Measurements from ENCODE around the gene SLC22A12. TPM values are rescaled to one million over a fixed set of nuclear protein-coding genes. Genes with fewer than 3 reads are reported as not detected.

SLC22A12 gene
- total RNA-seq (2014; rRNA removed; shearing (Covaris generic)) = not detected in 2 replicates

DNA sequence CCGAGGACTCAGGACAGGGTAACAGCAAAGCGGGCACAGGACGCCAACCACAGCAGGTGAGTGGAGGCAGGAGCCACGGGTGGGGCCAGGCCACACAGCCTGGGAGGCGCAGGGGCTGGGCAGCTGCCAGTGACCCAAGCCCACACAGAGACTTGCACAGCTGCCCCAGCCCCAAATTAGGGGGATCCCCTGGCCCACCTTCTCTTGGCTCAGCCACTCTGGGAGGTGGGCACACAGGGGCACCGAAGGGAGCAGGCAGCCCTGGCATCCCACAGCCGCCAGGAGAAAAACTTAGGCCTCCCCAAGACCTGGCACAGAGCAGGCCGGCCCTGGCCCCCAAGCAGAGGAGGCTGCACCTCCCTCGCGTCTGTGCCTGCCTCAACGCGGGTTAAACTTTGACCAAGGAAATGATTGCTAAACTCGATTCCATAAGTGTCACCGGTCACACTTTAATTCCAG, at the start of gene SLC22A12:
Gene SLC22A12 (plus strand): TSS at position 458 of the 459 bp plus-strand sequence. CDS start 337 bp downstream, outside the sequence.
- no peak within 1 kb of the TSS for H3K4me3 ChIP-seq (ENCODE audit: insufficient read depth, low read depth, low read length)
- DNase-seq = no peak
- H3K36me3 ChIP-seq (replicated peaks; ENCODE audit: control insufficient read depth, insufficient read depth, low read length) = no peaks in the 10 kb centered on the region
- no peaks in the 10 kb centered on the region for H3K27me3 ChIP-seq (ENCODE audit: control insufficient read depth, insufficient read depth, low read length)

DNA sequence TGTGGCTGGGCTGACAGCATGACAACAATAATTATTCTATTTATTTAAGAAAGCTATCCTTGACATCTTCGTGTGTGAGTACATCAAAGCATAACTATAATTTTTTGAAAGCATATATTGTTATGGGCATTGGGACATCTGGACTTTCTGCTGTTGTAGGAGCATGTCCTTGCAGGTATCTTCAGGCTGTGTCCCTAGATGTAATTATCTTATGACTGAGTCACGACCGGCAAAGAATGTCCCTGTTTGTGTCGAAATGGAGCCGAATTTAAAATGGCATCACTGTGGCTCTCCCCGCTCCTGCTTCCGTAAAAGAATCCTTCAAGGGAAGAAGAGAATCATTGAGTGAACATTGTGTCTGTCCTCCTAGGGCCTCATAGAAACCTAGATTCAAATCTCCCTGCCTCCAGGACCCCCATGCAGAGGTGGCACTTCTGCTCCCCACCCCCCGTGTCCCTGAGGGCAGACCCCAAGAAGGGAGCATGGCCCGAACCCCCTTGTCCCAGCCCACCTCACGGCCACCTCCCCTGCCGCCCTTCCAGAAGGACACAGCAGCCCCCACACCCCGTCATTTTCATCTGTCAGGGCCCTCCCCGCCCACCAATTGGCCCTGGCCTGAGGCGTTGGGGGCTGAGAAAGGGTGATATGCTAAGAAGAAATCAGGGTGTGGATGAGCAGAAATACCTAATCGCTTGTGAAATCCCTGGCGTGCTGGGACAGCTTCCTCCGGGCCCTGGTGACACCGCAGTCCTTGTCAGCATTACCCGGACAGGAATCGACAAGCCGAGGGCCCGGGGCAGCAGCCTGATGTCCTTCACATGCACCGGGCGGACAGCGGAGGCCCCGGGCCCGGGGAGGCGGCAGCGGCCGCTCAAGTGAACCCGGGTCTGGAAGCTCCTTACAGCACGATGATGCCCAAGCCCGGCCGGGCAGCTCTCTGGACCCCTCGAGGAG, 48.6 kb upstream of the SLC22A12 start:
- no peaks in the 10 kb centered on the region for H3K36me3 ChIP-seq (replicated peaks; ENCODE audit: control insufficient read depth, insufficient read depth, low read length)
- H3K27me3 ChIP-seq (ENCODE audit: control insufficient read depth, insufficient read depth, low read length) = no peaks in the 10 kb centered on the region
- H3K4me3 ChIP-seq (ENCODE audit: insufficient read depth, low read depth, low read length) = no peak overlapping the region
- DNase-seq = peak; percentile 48

DNA sequence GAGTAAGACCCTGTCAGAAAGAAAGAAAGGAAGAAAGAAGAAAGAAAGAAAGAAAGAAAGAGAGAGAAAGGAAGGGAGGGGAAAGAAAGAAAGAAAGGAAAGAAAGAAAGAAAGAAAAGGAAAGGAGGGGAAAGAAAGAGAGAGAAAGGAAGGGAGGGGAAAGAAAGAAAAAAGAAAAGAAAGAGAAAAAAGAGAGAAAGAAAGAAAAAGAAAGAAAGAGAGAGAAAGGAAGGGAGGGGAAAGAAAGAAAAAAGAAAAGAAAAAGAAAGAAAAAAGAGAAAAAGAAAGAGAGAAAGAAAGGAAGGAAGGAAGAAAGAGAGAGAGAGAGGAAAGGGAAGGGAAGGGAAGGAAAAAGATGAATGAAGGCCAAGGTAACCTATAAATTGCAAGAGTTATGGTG, 47.2 kb upstream of the SLC22A12 start:
- no peak for DNase-seq

DNA sequence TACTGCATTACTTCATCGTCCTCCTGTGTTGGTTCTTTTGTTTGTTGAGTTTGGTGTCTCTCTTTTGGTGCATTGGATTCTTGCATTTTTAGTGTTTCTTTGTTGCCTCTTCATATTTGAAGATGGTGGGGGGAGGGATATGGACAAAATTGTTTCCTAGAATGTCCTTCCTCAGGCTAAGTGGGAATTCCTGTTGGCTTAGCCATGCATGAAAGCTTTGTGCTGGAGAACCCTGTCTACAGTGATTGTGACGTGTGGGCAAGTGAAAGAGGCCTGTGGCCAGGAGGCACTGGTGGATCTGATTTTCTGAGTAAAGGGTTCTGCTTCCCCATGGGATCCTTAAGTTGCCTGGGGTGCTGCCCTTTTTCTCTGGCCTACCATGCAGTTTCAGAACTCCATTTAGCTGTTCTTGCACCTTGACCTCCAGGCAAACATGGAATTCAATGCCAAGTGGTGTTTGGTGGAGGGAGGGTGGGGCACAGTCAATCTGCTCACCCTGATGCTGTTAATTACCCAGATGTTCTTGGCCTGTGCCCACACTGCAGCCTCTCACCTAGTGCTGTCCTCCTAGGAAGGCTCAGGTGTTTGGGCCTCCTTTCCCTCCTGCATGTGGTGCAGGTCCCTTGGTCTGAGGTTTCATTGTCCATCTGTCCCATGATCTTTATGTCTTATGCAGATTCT, 46.3 kb upstream of the SLC22A12 start:
- Histone ChIP-seq H3K36me3 (replicated peaks; ENCODE audit: control insufficient read depth, insufficient read depth, low read length) (no peaks in the 10 kb centered on the region), H3K4me3 (ENCODE audit: insufficient read depth, low read depth, low read length) (no peak overlapping the region), H3K27me3 (ENCODE audit: control insufficient read depth, insufficient read depth, low read length) (no peaks in the 10 kb centered on the region)
- no peak for DNase-seq

More for the DNA sequence above, 47.2 kb upstream of the SLC22A12 start:
- Histone ChIP-seq H3K36me3 (replicated peaks; ENCODE audit: control insufficient read depth, insufficient read depth, low read length) (no peaks in the 10 kb centered on the region), H3K27me3 (ENCODE audit: control insufficient read depth, insufficient read depth, low read length) (no peaks in the 10 kb centered on the region), H3K4me3 (ENCODE audit: insufficient read depth, low read depth, low read length) (no peak overlapping the region)

DNA sequence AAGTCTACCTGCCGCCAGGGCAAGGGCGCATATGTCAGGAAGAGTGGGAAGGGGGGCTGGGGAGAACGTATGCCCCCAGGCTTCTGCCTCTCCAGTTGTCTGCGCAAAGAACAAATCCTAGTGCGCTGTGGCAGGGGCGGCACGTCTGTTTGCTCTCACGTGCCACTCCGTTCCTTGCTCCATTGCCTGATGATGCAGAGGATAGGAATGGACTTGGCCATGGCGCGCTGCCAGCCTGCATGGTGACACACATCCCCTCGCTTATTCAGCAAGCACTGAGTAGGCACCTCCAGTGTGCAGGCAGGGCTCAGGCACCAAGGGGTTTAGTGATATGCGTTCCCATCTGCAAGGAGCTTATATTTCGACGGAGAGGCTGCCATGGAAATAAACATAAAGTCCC, 45.4 kb upstream of the SLC22A12 start:
- Histone ChIP-seq H3K4me3 (ENCODE audit: insufficient read depth, low read depth, low read length) (no peak overlapping the region), H3K36me3 (replicated peaks; ENCODE audit: control insufficient read depth, insufficient read depth, low read length) (no peaks in the 10 kb centered on the region), H3K27me3 (ENCODE audit: control insufficient read depth, insufficient read depth, low read length) (no peaks in the 10 kb centered on the region)
- no peak for DNase-seq

DNA sequence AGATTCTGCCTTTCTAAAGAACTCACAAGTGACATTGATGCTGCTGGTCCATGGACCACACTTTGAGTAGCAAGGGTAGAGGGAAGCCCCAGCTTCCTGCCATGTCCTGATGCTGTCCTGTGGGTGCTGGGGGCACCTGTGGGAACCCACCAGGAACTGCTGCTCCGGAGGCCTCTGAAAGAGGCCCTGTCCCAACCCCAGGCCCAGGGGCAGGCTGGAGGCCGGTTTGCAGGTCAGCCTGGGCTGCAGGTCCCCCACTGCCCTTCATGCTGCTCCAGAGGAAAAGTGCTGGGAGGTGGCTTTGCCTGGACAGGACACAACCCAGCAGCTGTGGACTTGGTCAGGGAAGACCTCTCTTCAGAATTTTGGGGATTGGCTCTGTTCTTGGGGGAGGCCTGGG, 44.8 kb upstream of the SLC22A12 start:
- H3K27me3 ChIP-seq (ENCODE audit: control insufficient read depth, insufficient read depth, low read length) = no peaks in the 10 kb centered on the region
- H3K36me3 ChIP-seq (replicated peaks; ENCODE audit: control insufficient read depth, insufficient read depth, low read length) = no peaks in the 10 kb centered on the region
- DNase-seq = no peak
- no peak overlapping the region for H3K4me3 ChIP-seq (ENCODE audit: insufficient read depth, low read depth, low read length)

DNA sequence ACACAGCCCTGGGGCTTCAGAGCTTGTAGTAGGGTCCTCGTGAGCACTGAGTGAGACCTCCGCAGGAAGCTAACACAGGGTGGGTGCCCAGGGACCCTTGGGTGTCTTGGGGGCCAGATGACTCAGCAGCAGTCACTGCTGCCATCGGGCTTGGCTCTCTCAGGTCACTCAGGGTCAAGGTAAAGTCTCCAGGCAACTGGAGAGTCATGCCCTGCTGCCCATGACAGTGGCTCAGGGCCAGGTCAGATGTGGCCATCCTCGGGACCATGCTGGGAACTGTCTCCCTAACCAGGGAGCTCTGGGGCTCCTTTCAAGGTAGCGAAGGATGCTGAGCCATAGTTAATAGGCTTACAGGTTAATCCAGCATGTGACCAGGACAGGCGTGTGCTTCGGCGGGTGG, 44.4 kb upstream of the SLC22A12 start:
- no peak overlapping the region for H3K4me3 ChIP-seq (ENCODE audit: insufficient read depth, low read depth, low read length)
- DNase-seq = no peak
- H3K36me3 ChIP-seq (replicated peaks; ENCODE audit: control insufficient read depth, insufficient read depth, low read length) = no peaks in the 10 kb centered on the region
- H3K27me3 ChIP-seq (ENCODE audit: control insufficient read depth, insufficient read depth, low read length) = no peaks in the 10 kb centered on the region

DNA sequence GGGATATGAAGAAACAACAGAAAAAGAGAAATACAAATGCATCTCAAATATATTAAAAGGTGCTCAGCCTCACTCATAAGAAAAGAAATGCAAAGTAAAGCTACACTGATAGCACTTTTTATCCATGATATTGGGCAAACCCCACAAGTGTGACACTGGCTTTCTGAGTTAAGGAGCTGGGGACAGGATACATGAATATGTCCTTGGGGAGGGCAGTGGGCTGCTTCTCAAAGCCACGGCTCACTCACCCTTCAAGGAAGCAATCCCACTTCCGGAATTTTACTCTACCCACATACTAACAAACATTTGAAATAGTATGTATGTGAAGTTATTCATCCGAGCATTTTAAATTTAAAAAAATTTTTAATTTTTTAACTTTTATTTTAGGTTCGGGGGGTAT, 41.1 kb upstream of the SLC22A12 start:
- H3K4me3 ChIP-seq (ENCODE audit: insufficient read depth, low read depth, low read length) = no peak overlapping the region
- no peak for DNase-seq
- no peaks in the 10 kb centered on the region for H3K27me3 ChIP-seq (ENCODE audit: control insufficient read depth, insufficient read depth, low read length)
- no peaks in the 10 kb centered on the region for H3K36me3 ChIP-seq (replicated peaks; ENCODE audit: control insufficient read depth, insufficient read depth, low read length)

DNA sequence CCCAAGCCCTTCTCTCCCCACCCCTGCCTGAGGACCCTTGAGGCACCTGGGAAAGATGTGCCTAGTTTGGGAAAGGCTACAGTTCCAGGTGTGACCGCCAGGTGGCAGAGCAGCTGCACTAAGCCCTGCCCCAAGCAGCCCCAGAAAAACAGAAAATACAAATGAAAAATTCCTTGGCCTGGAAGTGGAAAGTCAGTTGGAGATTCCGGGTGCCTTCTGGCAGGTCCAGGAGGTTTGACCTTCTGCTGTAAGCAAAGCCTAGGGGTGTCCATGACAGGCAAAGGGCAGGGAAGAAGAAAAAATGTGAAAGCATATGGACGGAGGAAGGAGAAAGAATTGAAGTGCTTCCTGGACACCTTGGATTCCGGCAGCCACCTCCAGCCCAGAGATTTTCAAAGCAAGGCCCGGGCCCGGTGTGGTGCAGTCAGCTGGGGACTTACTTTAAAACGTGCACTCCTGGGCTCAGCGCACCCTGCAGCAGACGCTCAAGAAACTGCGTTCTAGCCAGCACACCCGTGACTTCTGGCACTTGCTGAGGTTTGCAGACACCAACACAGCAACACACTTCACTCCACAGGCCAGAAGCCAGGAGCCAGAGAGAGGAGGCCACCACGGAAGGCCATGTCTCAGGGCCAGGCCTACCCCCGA, 37.3 kb upstream of the SLC22A12 start:
- no peaks in the 10 kb centered on the region for H3K27me3 ChIP-seq (ENCODE audit: control insufficient read depth, insufficient read depth, low read length)
- peak; percentile 87 for DNase-seq
- H3K36me3 ChIP-seq (replicated peaks; ENCODE audit: control insufficient read depth, insufficient read depth, low read length) = no peaks in the 10 kb centered on the region
- no peak overlapping the region for H3K4me3 ChIP-seq (ENCODE audit: insufficient read depth, low read depth, low read length)

DNA sequence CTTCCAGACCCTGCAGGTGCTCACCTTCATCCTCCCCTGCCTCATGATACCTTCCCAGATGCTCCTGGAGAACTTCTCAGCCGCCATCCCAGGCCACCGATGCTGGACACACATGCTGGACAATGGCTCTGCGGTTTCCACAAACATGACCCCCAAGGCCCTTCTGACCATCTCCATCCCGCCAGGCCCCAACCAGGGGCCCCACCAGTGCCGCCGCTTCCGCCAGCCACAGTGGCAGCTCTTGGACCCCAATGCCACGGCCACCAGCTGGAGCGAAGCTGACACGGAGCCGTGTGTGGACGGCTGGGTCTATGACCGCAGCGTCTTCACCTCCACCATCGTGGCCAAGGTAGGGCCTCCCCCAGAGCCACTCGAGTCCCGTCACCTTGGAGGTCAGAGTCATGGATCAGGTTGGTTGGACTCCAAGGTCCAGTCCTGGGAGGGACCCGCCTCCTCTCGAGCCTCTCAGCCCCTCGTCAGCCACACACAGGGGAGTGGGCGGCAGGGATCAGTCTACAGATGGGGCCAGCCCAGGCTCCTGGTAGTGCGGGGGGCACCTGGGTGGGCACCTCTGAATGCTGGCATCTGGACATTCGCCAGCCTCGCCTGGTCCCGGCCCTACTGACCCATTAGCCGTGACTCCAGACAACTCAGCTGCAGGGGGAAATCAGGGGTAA, 34.8 kb upstream of the SLC22A12 start:
- no peak overlapping the region for H3K4me3 ChIP-seq (ENCODE audit: insufficient read depth, low read depth, low read length)
- H3K36me3 ChIP-seq (replicated peaks; ENCODE audit: control insufficient read depth, insufficient read depth, low read length) = no peaks in the 10 kb centered on the region
- no peaks in the 10 kb centered on the region for H3K27me3 ChIP-seq (ENCODE audit: control insufficient read depth, insufficient read depth, low read length)
- DNase-seq = no peak

DNA sequence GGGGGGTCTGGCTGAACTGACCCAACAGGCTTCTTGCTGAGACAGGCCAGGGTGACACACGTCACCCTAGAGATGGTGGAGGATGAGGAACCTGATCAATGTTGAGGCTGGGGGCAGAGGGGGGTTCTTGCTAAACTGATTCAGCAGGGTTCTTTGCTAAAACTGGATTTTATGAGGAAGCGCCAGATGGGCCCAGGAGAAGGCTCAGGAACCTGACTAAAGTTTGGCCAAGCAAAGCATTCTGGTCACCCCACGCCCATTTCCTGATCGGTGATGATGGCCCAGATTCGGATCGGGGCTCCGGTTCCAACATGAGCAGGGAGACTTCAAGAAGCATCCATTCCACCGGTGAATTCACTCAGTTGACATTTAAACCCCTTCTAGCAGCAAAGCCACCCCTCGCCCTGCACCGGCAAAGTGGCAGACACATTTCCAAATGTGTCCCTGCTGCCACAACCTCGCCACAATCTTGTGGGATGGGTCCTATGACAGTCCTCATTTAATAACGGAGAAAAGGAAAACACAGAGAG, 34.2 kb upstream of the SLC22A12 start:
- H3K27me3 ChIP-seq (ENCODE audit: control insufficient read depth, insufficient read depth, low read length) = no peaks in the 10 kb centered on the region
- no peak overlapping the region for H3K4me3 ChIP-seq (ENCODE audit: insufficient read depth, low read depth, low read length)
- no peaks in the 10 kb centered on the region for H3K36me3 ChIP-seq (replicated peaks; ENCODE audit: control insufficient read depth, insufficient read depth, low read length)
- DNase-seq = no peak

DNA sequence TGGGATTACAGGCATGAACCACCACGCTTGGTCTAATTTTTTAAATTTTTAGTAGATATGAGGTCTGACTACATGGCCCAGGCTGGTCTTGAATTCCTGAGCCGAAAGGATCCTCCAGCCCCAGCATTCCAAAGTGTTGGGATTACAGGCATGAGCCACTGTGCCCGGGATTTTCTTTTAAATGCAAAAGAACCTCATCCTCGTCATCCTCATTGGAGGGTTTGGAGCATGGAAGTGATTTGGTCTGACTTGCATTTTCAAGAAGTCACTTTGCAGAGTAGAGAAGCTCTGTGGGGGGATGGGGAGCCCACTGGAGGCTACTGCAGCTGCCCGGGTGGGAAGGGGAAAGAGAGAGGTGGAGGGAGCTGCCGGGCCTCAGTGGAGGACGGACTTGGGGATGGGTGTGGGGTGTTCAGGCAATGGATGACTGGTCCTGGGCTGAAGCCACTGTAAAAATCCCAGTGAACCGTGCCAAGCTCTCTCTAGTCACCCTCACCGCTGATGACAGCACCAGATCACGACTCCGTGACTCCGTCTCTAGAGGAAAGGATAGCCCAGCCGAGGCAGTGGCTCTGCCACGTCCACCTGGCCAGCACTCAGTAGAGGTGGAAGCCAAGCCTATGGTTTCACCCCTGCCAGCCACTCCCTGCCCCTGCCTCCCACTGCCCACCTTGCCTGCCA, 32.8 kb upstream of the SLC22A12 start:
- Histone ChIP-seq H3K4me3 (ENCODE audit: insufficient read depth, low read depth, low read length) (no peak overlapping the region), H3K36me3 (replicated peaks; ENCODE audit: control insufficient read depth, insufficient read depth, low read length) (no peaks in the 10 kb centered on the region), H3K27me3 (ENCODE audit: control insufficient read depth, insufficient read depth, low read length) (no peaks in the 10 kb centered on the region)
- DNase-seq = peak; percentile 76

DNA sequence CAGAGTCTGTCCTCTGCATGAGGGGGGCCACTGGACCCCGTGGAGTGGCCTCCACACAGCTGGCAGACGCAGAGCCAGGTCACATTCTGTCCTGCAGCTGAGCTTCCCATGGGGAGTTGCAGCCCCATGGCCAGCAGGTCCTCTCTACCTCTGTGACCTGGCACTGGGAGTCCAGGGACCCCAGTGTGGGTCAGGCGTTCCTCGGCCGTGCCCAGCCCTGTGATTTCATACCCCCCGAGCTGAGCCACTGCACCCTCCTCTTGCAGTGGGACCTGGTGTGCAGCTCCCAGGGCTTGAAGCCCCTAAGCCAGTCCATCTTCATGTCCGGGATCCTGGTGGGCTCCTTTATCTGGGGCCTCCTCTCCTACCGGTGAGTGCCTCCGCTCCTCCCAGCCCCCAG, 32.2 kb upstream of the SLC22A12 start:
- Histone ChIP-seq H3K4me3 (ENCODE audit: insufficient read depth, low read depth, low read length) (no peak overlapping the region), H3K27me3 (ENCODE audit: control insufficient read depth, insufficient read depth, low read length) (no peaks in the 10 kb centered on the region), H3K36me3 (replicated peaks; ENCODE audit: control insufficient read depth, insufficient read depth, low read length) (no peaks in the 10 kb centered on the region)
- no peak for DNase-seq

All from H7 (cell line).